A549 (cell line): Measurements from ENCODE around the gene ASTE1. TPM values are rescaled to one million over a fixed set of nuclear protein-coding genes. Genes with fewer than 3 reads are reported as not detected.

ENCODE experiments used
- ATAC-seq, 2 experiments: fragments of 200-7000 bp in 1 of 2; fragments of >200 bp in 1 of 2; cut with Nextera tagmentation in 1 of 2; cut with Tn5 transposase in 1 of 2; 3 replicates each; pipeline versions ENCODE4 v1.8.0 to v1.9.1; 2018 to 2020; ENCODE audit warnings: mild to moderate bottlenecking in 1 of 2, moderate library complexity in 1 of 2
- CTCF ChIA-PET: fragments of 300-600 bp; sonication (Branson Sonifier 250); formaldehyde crosslinking; extraction: SDS; loops from one replicate; lab custom pipeline; 2021; ENCODE audit warnings: antibody characterized with exemption, inconsistent platforms; lab: Yijun Ruan, JAX
- POLR2A ChIA-PET: fragments of 350-600 bp; formaldehyde crosslinking; extraction: SDS; loops from one replicate; lab custom pipeline; 2021; ENCODE audit warnings: antibody characterized with exemption, inconsistent platforms; lab: Yijun Ruan, JAX
- DNase-seq, 2 experiments: peaks; one replicate each; pipeline versions ENCODE4 v3.0.0 to v3.0.0-alpha.2; 2011 to 2016; ENCODE audit warnings: low read depth in 1 of 2, low spot score in 1 of 2
- FAIRE-seq: peaks from 2 replicates; lab custom pipeline; 2011; peaks lifted over from hg19 to GRCh38; lab: Jason Lieb, UNC
- H3K27ac ChIP-seq, 2 experiments: fragments of >200 bp; sonication (Bioruptor Twin); formaldehyde crosslinking; 3 replicates each; pipeline ENCODE4 v1.5.1; 2016 to 2017
- H3K4me1 ChIP-seq: fragments of >200 bp; sonication (Bioruptor Twin); formaldehyde crosslinking; 3 replicates; pipeline ENCODE4 v1.6.1; 2016
- H3K4me2 ChIP-seq: fragments of >200 bp; sonication (Bioruptor Twin); formaldehyde crosslinking; 3 replicates; pipeline ENCODE4 v1.6.1; 2016
- H3K4me3 ChIP-seq: fragments of >200 bp; sonication (Bioruptor Twin); formaldehyde crosslinking; 3 replicates; pipeline ENCODE4 v1.5.1; 2016
- H3K9me3 ChIP-seq: fragments of >200 bp; sonication (Bioruptor Twin); formaldehyde crosslinking; 3 replicates; pipeline ENCODE4 v1.6.1; 2016
- BCL3 ChIP-seq: fragments of >200 bp; sonication (Bioruptor Twin); formaldehyde crosslinking; IDR thresholded peaks from 3 replicates; pipeline ENCODE4 v1.6.1; 2016
- BHLHE40 ChIP-seq: IDR thresholded peaks from 2 replicates; pipeline ENCODE4 v1.6.1; 2012; ENCODE audit warnings: low read depth, low read length, inconsistent platforms
- CBX2 ChIP-seq: fragments of 200-600 bp; sonication (generic); IDR thresholded peaks from 2 replicates; pipeline ENCODE4 v1.6.1; 2016; ENCODE audit warnings: low read depth, mild to moderate bottlenecking, borderline replicate concordance
- CBX8 ChIP-seq: fragments of 200-600 bp; sonication (generic); IDR thresholded peaks from 2 replicates; pipeline ENCODE4 v1.6.1; 2016
- EHF ChIP-seq: fragments of 250-450 bp; sonication (Bioruptor Pico); IDR thresholded peaks from 2 replicates; pipeline ENCODE4 v1.5.0; 2020; ENCODE audit warnings: mild to moderate bottlenecking
- EHMT2 ChIP-seq: fragments of 200-600 bp; sonication (generic); IDR thresholded peaks from 2 replicates; pipeline ENCODE4 v1.6.1; 2016; ENCODE audit warnings: antibody characterized with exemption, low read depth, mild to moderate bottlenecking, moderate library complexity
- EP300 ChIP-seq, 2 experiments: fragments of >200 bp; sonication (Bioruptor Twin); formaldehyde crosslinking; IDR thresholded peaks; 2 replicates in 1 of 2; 3 replicates in 1 of 2; pipeline ENCODE4 v1.6.1; 2016 to 2017
- FOSB ChIP-seq: fragments of 250-450 bp; sonication (Bioruptor Pico); IDR thresholded peaks from 2 replicates; pipeline ENCODE4 v1.5.0; 2020; ENCODE audit warnings: mild to moderate bottlenecking, moderate library complexity
- HEYL ChIP-seq: fragments of 250-450 bp; sonication (Bioruptor Pico); IDR thresholded peaks from 2 replicates; pipeline ENCODE4 v1.8.0; 2021; ENCODE audit warnings: mild to moderate bottlenecking, moderate library complexity
- HOXB13 ChIP-seq: fragments of 250-450 bp; sonication (Bioruptor Pico); IDR thresholded peaks from 2 replicates; pipeline ENCODE4 v1.5.0; 2020; ENCODE audit warnings: low read depth, mild to moderate bottlenecking, moderate library complexity
- JUN ChIP-seq, 2 experiments: fragments of >200 bp; sonication (Bioruptor Twin); formaldehyde crosslinking; IDR thresholded peaks; 2 replicates in 1 of 2; 3 replicates in 1 of 2; pipeline ENCODE4 v1.6.1; 2016 to 2017
- JUNB ChIP-seq: fragments of >200 bp; sonication (Bioruptor Twin); formaldehyde crosslinking; IDR thresholded peaks from 2 replicates; pipeline ENCODE4 v1.6.1; 2016
- KDM1A ChIP-seq: fragments of 200-600 bp; sonication (generic); IDR thresholded peaks from 2 replicates; pipeline ENCODE4 v1.6.1; 2016; ENCODE audit warnings: low read depth, mild to moderate bottlenecking
- MYC ChIP-seq: IDR thresholded peaks from 2 replicates; pipeline ENCODE4 v1.6.1; 2012; ENCODE audit warnings: mild to moderate bottlenecking, inconsistent platforms, low read length, improper control_type of control experiment, borderline replicate concordance
- NPAS2 ChIP-seq: fragments of 250-450 bp; sonication (Bioruptor Pico); IDR thresholded peaks from 2 replicates; pipeline ENCODE4 v1.8.0; 2022; ENCODE audit warnings: mild to moderate bottlenecking, moderate library complexity, borderline replicate concordance
- PBX3 ChIP-seq: IDR thresholded peaks from 2 replicates; pipeline ENCODE4 v1.6.1; 2012
- POLR2AphosphoS2 ChIP-seq: conservative IDR thresholded peaks from 2 replicates; pipeline ENCODE4 v1.6.1; 2012; ENCODE audit warnings: low read length, improper control_type of control experiment, inconsistent platforms
- RAD21 ChIP-seq, 2 experiments: fragments of >200 bp in 1 of 2; sonication (Bioruptor Twin) in 1 of 2; formaldehyde crosslinking in 1 of 2; IDR thresholded peaks in 1 of 2; conservative IDR thresholded peaks in 1 of 2; 2 replicates in 1 of 2; 3 replicates in 1 of 2; pipeline ENCODE4 v1.6.1; 2012 to 2018; ENCODE audit warnings: inconsistent platforms in 1 of 2
- RARB ChIP-seq: fragments of 250-450 bp; sonication (Bioruptor Pico); IDR thresholded peaks from 2 replicates; pipeline ENCODE4 v1.8.0; 2021; ENCODE audit warnings: mild to moderate bottlenecking, moderate library complexity
- RCOR1 ChIP-seq: fragments of 150-350 bp; IDR thresholded peaks from 2 replicates; pipeline ENCODE4 v1.6.1; 2014; ENCODE audit warnings: antibody characterized with exemption, low read length, low read depth
- RFX5 ChIP-seq: fragments of 450-650 bp; IDR thresholded peaks from 2 replicates; pipeline ENCODE4 v1.7.1; 2014; ENCODE audit warnings: antibody characterized with exemption, mild to moderate bottlenecking, moderate library complexity
- RNF2 ChIP-seq: fragments of 200-600 bp; sonication (generic); IDR thresholded peaks from 2 replicates; pipeline ENCODE4 v1.6.1; 2016; ENCODE audit warnings: low read depth, mild to moderate bottlenecking, antibody characterized with exemption, moderate library complexity, borderline replicate concordance
- SREBF2 ChIP-seq: fragments of 450-650 bp; IDR thresholded peaks from 2 replicates; pipeline ENCODE4 v1.6.1; 2014; ENCODE audit warnings: mild to moderate bottlenecking, moderate library complexity
- ZFP36 ChIP-seq: fragments of 450-650 bp; IDR thresholded peaks from 2 replicates; pipeline ENCODE4 v1.6.1; 2014; ENCODE audit warnings: borderline replicate concordance; ENCODE audit not compliant: partially characterized antibody
- ZSCAN20 ChIP-seq: fragments of 250-450 bp; sonication (Bioruptor Pico); IDR thresholded peaks from 2 replicates; pipeline ENCODE4 v1.8.0; 2022; ENCODE audit warnings: mild to moderate bottlenecking, moderate library complexity
- WGBS: methylation state at CpG from one replicate; pipeline ENCODE4 v1.1.6; 2017; ENCODE audit errors: missing lambda C conversion rate; 5-methylcytosine and 5-hydroxymethylcytosine counted together
- polyA plus RNA-seq, 4 experiments: library from polyadenylated mRNA; depleted of rRNA in 3 of 4; stranded (reverse); fragments of >200 nt; fragmentation: RNase III in 1 of 4; extraction: RNeasy Plus Mini Kit Qiagen cat#74134 plus additional on column Dnase treatment in 1 of 4; gene quantifications; 2 replicates in 3 of 4; 3 replicates in 1 of 4; pipeline ENCODE4 v1.2.3, GENCODE V29; 2011 to 2017
- TF ChIP-seq, protein P1 (sequence below): fragments of >200 bp; sonication (Bioruptor Twin); formaldehyde crosslinking; IDR thresholded peaks from 2 replicates; pipeline ENCODE4 v1.6.1; 2016
- TF ChIP-seq, protein P2 (sequence below): fragments of >200 bp; sonication (Bioruptor Twin); formaldehyde crosslinking; IDR thresholded peaks from 3 replicates; pipeline ENCODE4 v1.5.1; 2016
- TF ChIP-seq, protein P3 (sequence below): fragments of 150-350 bp; IDR thresholded peaks from 2 replicates; pipeline ENCODE4 v1.6.1; 2014; ENCODE audit warnings: low read depth, mild to moderate bottlenecking, low read length

ASTE1 gene
- polyA plus RNA-seq, 2 of the 4 experiments (the other 2 are of a cell fraction): 3.6 to 6.9 TPM

DNA sequence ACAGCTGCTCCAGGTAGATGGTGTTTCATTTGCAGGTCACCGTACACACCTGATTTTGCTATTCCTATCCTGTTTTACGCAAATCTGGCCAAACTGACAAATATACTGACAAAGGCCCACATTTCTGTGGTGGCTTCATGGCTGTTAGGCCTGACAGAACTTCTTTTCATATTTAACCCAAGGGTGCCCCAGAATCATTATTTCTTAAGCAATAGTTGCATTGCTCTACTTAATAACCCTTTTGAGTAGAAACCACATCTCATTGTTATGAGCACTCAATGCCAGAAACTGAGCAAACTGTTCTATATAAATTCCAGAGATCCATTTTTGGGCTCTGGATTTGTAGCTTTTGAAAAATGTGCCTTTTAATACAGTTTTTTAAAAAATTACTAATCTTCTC is 19.4 kb downstream of the ASTE1 start (continued):
- TF ChIP-seq HOXB13 (CRISPR knock-in tag) (no peak), RARB (CRISPR knock-in tag) (no peak)

- 91% methylated on average over 1 of the region's 1 CpG for WGBS
- ChIA-PET CTCF (no interaction called here), POLR2A (no interaction called here)
- no peaks in the 10 kb centered on the region for H3K9me3 ChIP-seq
- TF ChIP-seq MYC (no peak), POLR2AphosphoS2 (no peak), KDM1A (no peak), CBX2 (no peak), FOSB (no peak), NPAS2 (CRISPR knock-in tag) (no peak), PBX3 (no peak), RCOR1 (no peak), ZFP36 (no peak), EP300 (IDR thresholded peaks at IDR 0.05) (no peak), EHF (CRISPR knock-in tag) (no peak), BCL3 (no peak), JUNB (no peak)
- TF ChIP-seq, protein P1, sequence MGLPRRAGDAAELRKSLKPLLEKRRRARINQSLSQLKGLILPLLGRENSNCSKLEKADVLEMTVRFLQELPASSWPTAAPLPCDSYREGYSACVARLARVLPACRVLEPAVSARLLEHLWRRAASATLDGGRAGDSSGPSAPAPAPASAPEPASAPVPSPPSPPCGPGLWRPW: no peak
- TF ChIP-seq, protein P2, sequence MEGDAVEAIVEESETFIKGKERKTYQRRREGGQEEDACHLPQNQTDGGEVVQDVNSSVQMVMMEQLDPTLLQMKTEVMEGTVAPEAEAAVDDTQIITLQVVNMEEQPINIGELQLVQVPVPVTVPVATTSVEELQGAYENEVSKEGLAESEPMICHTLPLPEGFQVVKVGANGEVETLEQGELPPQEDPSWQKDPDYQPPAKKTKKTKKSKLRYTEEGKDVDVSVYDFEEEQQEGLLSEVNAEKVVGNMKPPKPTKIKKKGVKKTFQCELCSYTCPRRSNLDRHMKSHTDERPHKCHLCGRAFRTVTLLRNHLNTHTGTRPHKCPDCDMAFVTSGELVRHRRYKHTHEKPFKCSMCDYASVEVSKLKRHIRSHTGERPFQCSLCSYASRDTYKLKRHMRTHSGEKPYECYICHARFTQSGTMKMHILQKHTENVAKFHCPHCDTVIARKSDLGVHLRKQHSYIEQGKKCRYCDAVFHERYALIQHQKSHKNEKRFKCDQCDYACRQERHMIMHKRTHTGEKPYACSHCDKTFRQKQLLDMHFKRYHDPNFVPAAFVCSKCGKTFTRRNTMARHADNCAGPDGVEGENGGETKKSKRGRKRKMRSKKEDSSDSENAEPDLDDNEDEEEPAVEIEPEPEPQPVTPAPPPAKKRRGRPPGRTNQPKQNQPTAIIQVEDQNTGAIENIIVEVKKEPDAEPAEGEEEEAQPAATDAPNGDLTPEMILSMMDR: no peak
- TF ChIP-seq, protein P3, sequence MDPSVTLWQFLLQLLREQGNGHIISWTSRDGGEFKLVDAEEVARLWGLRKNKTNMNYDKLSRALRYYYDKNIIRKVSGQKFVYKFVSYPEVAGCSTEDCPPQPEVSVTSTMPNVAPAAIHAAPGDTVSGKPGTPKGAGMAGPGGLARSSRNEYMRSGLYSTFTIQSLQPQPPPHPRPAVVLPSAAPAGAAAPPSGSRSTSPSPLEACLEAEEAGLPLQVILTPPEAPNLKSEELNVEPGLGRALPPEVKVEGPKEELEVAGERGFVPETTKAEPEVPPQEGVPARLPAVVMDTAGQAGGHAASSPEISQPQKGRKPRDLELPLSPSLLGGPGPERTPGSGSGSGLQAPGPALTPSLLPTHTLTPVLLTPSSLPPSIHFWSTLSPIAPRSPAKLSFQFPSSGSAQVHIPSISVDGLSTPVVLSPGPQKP: no peak
- no peak for FAIRE-seq
- no peaks in the 10 kb centered on the region for H3K4me1 ChIP-seq
- no peak overlapping the region for H3K27ac ChIP-seq
- no peak for DNase-seq
- H3K4me3 ChIP-seq: no peak overlapping the region
- H3K4me2 ChIP-seq: no peak overlapping the region
- ATAC-seq: no peak
Measured at GRCh38 chr3:131004603-131005002, 22.0 kb downstream of the ASTE1 start.

- ChIA-PET POLR2A (no interaction called here), CTCF (no interaction called here)
- H3K4me2 ChIP-seq: no peak overlapping the region
- no peaks in the 10 kb centered on the region for H3K9me3 ChIP-seq
- no peaks in the 10 kb centered on the region for H3K4me1 ChIP-seq
- TF ChIP-seq BHLHE40 (no peak), CBX2 (no peak), MYC (no peak), RFX5 (no peak), SREBF2 (no peak), RNF2 (no peak), JUN (IDR thresholded peaks at IDR 0.05) (no peak), CBX8 (no peak), EHMT2 (no peak), RAD21 (conservative IDR thresholded peaks at IDR 0.05 in 1 of 2, IDR thresholded peaks at IDR 0.05 in 1 of 2) (no peak), ZSCAN20 (no peak), BCL3 (no peak), EHF (CRISPR knock-in tag) (no peak), FOSB (no peak), HEYL (no peak), KDM1A (no peak)
- TF ChIP-seq, protein P1: no peak
- FAIRE-seq: no peak
- no peak for ATAC-seq
- no peak for DNase-seq
- no peak overlapping the region for H3K27ac ChIP-seq
- no peak overlapping the region for H3K4me3 ChIP-seq
- WGBS: 88% methylated on average over 1 of the region's 1 CpG
Measured at GRCh38 chr3:131001071-131001470, 25.6 kb downstream of the ASTE1 start.
